K562 (cell line): ENCODE measurements around the gene UBASH3A. TPM values are rescaled to one million over a fixed set of nuclear protein-coding genes. Genes with fewer than 3 reads are reported as not detected.

Experiments
- FOXK1 ChIP-seq: sonication (generic); formaldehyde crosslinking; IDR thresholded peaks from 2 replicates; pipeline ENCODE4 v1.8.0; 2022; ENCODE audit warnings: missing genetic modification reagents, mild to moderate bottlenecking, borderline replicate concordance
- HCFC1 ChIP-seq: IDR thresholded peaks from 2 replicates; pipeline ENCODE4 v1.6.1; 2012; ENCODE audit warnings: low read depth, low read length, improper control_type of control experiment
- HMG20A ChIP-seq: fragments of 450-650 bp; formaldehyde crosslinking; conservative IDR thresholded peaks from 2 replicates; pipeline ENCODE4 v1.4.0; 2020; ENCODE audit warnings: mild to moderate bottlenecking, mixed read lengths
- HMGN3 ChIP-seq: IDR thresholded peaks from 2 replicates; pipeline ENCODE4 v1.6.1; 2011; ENCODE audit warnings: borderline replicate concordance, low read depth, mild to moderate bottlenecking, mixed read lengths, low read length; ENCODE audit not compliant: insufficient read length; ENCODE audit errors: extremely low read depth
- KLF16 ChIP-seq: IDR thresholded peaks from 2 replicates; pipeline ENCODE4 v1.6.1; 2016; ENCODE audit warnings: antibody characterized with exemption
- NCOA4 ChIP-seq: fragments of 450-650 bp; IDR thresholded peaks from 2 replicates; pipeline ENCODE4 v1.6.1; 2018; ENCODE audit warnings: mild to moderate bottlenecking; ENCODE audit not compliant: partially characterized antibody
- POLR2A ChIP-seq: fragments of 450-650 bp; conservative IDR thresholded peaks from 2 replicates; pipeline ENCODE4 v1.6.1; 2016
- SIX5 ChIP-seq, 2 experiments: IDR thresholded peaks; 2 replicates each; pipeline ENCODE4 v1.6.1; 2011; ENCODE audit warnings: low read length in 2 of 2, borderline replicate concordance in 1 of 2, low read depth in 1 of 2, mild to moderate bottlenecking in 1 of 2, moderate library complexity in 1 of 2; ENCODE audit not compliant: insufficient read depth in 1 of 2
- SMARCA4 ChIP-seq: fragments of 450-650 bp; IDR thresholded peaks from 2 replicates; pipeline ENCODE4 v1.6.1; 2016
- ZBTB1 ChIP-seq: sonication (generic); formaldehyde crosslinking; IDR thresholded peaks from 2 replicates; pipeline ENCODE4 v1.8.1; 2023; ENCODE audit warnings: missing genetic modification reagents, low read depth, mild to moderate bottlenecking, borderline replicate concordance
- ZNF165 ChIP-seq: fragments of 250-450 bp; sonication (Bioruptor Pico); IDR thresholded peaks from 2 replicates; pipeline ENCODE4 v1.4.0; 2020; ENCODE audit warnings: borderline replicate concordance
- ZNF668 ChIP-seq: fragments of 250-450 bp; sonication (Bioruptor Pico); IDR thresholded peaks from 2 replicates; pipeline ENCODE4 v1.8.0; 2022; ENCODE audit warnings: mild to moderate bottlenecking, inconsistent platforms
- ZNF75A ChIP-seq: fragments of 450-650 bp; formaldehyde crosslinking; IDR thresholded peaks from 2 replicates; pipeline ENCODE4 v1.4.0; 2020; ENCODE audit warnings: mild to moderate bottlenecking
- polyA plus RNA-seq, 8 experiments: library from polyadenylated mRNA; depleted of rRNA in 4 of 8; stranded (reverse) in 5 of 8; unstranded in 3 of 8; fragments of >200 nt; fragmentation: Nextera tagmentation in 2 of 8; fragmentation: Illumina TruSeq in 1 of 8; extraction: Ambion mirVana in 2 of 8; extraction: Trizol in 1 of 8; gene quantifications; 2 replicates each; pipeline versions ENCODE4 v1.2.1 to v1.2.3, GENCODE V29; 2011 to 2014; ENCODE audit warnings: inconsistent platforms in 1 of 8, missing spikeins in 1 of 8
- total RNA-seq, 7 experiments: library from RNA; depleted of rRNA in 6 of 7; stranded (reverse); fragments of >200 nt in 6 of 7; fragmentation: Illumina TruSeq in 2 of 7; extraction: Trizol in 2 of 7; gene quantifications; 2 replicates each; pipeline versions ENCODE4 v1.2.1 to v1.2.3, GENCODE V29; 2011 to 2021; ENCODE audit warnings: low replicate concordance in 1 of 7
- TF ChIP-seq, protein P1 (sequence below): fragments of 250-450 bp; sonication (Bioruptor Pico); IDR thresholded peaks from 2 replicates; pipeline ENCODE4 v1.4.0; 2020; ENCODE audit warnings: mild to moderate bottlenecking
- TF ChIP-seq, protein P2 (sequence below): fragments of 250-450 bp; sonication (Bioruptor Pico); IDR thresholded peaks from 2 replicates; pipeline ENCODE4 v1.4.0; 2020; ENCODE audit warnings: borderline replicate concordance
- TF ChIP-seq, protein P3 (sequence below): fragments of 450-650 bp; formaldehyde crosslinking; IDR thresholded peaks from 2 replicates; pipeline ENCODE4 v1.4.0; 2020; ENCODE audit warnings: mild to moderate bottlenecking, mixed read lengths
- TF ChIP-seq, protein P4 (sequence below): sonication (generic); formaldehyde crosslinking; IDR thresholded peaks from 2 replicates; pipeline ENCODE4 v1.8.0; 2022; ENCODE audit warnings: missing genetic modification reagents, mild to moderate bottlenecking, borderline replicate concordance
- TF ChIP-seq, protein P5 (sequence below): fragments of 250-450 bp; sonication (Bioruptor Pico); IDR thresholded peaks from 2 replicates; pipeline ENCODE4 v1.5.0; 2020; ENCODE audit warnings: mild to moderate bottlenecking, borderline replicate concordance

UBASH3A gene
- total and polyA plus RNA-seq, 9 of the 15 experiments (the other 6 are each of a cell fraction or from before 2014, with no cell fraction given) = 0.23 to 1.8 (median 1.1) TPM

DNA sequence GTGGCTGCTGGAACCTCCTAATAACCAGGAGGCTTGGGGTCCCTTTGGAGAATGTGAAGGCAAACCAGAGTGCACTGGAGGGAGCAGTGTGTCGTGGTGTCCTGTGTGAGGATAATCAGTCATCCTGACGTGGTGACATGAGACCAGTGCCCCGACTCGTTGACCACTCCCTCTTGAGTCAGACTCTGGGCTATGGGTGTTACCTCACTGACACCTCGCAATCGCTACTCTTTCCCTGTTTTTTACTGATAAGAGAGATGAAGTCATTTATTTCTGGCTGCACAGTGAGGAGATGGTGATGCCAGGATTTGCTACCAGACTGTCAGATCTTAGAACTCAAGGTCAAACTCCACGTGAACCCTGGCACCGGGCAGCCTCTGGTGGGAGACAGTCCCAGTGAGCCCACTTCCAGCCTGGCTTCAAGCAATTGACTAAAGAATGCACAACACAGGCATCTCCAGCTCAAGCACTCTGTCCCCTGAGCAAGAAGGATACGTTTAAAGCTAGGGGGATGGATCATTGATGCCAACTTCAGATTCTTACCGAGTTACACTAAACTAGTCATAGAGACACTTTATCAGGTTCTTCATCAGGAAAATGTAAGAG is 30.3 kb downstream of the UBASH3A start (continued):
- TF ChIP-seq, protein P1, sequence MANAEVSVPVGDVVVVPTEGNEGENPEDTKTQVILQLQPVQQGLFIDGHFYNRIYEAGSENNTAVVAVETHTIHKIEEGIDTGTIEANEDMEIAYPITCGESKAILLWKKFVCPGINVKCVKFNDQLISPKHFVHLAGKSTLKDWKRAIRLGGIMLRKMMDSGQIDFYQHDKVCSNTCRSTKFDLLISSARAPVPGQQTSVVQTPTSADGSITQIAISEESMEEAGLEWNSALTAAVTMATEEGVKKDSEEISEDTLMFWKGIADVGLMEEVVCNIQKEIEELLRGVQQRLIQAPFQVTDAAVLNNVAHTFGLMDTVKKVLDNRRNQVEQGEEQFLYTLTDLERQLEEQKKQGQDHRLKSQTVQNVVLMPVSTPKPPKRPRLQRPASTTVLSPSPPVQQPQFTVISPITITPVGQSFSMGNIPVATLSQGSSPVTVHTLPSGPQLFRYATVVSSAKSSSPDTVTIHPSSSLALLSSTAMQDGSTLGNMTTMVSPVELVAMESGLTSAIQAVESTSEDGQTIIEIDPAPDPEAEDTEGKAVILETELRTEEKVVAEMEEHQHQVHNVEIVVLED = no peak
- TF ChIP-seq SIX5 (IDR thresholded peaks at IDR 0.05; ENCODE audit: borderline replicate concordance in 1 of 2, insufficient read depth in 1 of 2, low read depth in 1 of 2, low read length in 2 of 2) (no peak), ZNF668 (CRISPR knock-in tag) (no peak), HMG20A (CRISPR knock-in tag) (no peak), ZNF75A (CRISPR knock-in tag) (no peak), ZBTB1 (CRISPR knock-in tag) (no peak), NCOA4 (no peak), KLF16 (peak; percentile 35; the same call in 1 of the 2 replicates), SMARCA4 (peak; percentile 91), FOXK1 (CRISPR knock-in tag) (no peak), POLR2A (no peak), ZNF165 (CRISPR knock-in tag) (no peak), HMGN3 (no peak), HCFC1 (no peak)
- TF ChIP-seq, protein P2, sequence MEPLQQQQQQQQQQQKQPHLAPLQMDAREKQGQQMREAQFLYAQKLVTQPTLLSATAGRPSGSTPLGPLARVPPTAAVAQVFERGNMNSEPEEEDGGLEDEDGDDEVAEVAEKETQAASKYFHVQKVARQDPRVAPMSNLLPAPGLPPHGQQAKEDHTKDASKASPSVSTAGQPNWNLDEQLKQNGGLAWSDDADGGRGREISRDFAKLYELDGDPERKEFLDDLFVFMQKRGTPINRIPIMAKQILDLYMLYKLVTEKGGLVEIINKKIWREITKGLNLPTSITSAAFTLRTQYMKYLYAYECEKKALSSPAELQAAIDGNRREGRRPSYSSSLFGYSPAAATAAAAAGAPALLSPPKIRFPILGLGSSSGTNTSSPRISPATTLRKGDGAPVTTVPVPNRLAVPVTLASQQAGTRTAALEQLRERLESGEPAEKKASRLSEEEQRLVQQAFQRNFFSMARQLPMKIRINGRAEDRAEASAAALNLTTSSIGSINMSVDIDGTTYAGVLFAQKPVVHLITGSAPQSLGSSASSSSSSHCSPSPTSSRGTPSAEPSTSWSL (CRISPR knock-in tag) = no peak
- TF ChIP-seq, protein P3, sequence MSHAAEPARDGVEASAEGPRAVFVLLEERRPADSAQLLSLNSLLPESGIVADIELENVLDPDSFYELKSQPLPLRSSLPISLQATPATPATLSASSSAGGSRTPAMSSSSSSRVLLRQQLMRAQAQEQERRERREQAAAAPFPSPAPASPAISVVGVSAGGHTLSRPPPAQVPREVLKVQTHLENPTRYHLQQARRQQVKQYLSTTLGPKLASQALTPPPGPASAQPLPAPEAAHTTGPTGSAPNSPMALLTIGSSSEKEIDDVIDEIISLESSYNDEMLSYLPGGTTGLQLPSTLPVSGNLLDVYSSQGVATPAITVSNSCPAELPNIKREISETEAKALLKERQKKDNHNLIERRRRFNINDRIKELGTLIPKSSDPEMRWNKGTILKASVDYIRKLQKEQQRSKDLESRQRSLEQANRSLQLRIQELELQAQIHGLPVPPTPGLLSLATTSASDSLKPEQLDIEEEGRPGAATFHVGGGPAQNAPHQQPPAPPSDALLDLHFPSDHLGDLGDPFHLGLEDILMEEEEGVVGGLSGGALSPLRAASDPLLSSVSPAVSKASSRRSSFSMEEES (CRISPR knock-in tag) = no peak
- TF ChIP-seq, protein P4, sequence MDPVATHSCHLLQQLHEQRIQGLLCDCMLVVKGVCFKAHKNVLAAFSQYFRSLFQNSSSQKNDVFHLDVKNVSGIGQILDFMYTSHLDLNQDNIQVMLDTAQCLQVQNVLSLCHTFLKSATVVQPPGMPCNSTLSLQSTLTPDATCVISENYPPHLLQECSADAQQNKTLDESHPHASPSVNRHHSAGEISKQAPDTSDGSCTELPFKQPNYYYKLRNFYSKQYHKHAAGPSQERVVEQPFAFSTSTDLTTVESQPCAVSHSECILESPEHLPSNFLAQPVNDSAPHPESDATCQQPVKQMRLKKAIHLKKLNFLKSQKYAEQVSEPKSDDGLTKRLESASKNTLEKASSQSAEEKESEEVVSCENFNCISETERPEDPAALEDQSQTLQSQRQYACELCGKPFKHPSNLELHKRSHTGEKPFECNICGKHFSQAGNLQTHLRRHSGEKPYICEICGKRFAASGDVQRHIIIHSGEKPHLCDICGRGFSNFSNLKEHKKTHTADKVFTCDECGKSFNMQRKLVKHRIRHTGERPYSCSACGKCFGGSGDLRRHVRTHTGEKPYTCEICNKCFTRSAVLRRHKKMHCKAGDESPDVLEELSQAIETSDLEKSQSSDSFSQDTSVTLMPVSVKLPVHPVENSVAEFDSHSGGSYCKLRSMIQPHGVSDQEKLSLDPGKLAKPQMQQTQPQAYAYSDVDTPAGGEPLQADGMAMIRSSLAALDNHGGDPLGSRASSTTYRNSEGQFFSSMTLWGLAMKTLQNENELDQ = no peak
- TF ChIP-seq, protein P5, sequence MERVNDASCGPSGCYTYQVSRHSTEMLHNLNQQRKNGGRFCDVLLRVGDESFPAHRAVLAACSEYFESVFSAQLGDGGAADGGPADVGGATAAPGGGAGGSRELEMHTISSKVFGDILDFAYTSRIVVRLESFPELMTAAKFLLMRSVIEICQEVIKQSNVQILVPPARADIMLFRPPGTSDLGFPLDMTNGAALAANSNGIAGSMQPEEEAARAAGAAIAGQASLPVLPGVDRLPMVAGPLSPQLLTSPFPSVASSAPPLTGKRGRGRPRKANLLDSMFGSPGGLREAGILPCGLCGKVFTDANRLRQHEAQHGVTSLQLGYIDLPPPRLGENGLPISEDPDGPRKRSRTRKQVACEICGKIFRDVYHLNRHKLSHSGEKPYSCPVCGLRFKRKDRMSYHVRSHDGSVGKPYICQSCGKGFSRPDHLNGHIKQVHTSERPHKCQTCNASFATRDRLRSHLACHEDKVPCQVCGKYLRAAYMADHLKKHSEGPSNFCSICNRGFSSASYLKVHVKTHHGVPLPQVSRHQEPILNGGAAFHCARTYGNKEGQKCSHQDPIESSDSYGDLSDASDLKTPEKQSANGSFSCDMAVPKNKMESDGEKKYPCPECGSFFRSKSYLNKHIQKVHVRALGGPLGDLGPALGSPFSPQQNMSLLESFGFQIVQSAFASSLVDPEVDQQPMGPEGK (CRISPR knock-in tag) = no peak
